BJ (cell line): ENCODE results near the gene MLLT1. TPM values are rescaled to one million over a fixed set of nuclear protein-coding genes. Genes with fewer than 3 reads are reported as not detected.

Experiments used
- CTCF ChIA-PET: fragments of 350-600 bp; formaldehyde crosslinking; extraction: SDS; loops from one replicate; lab custom pipeline; 2021; ENCODE audit warnings: antibody characterized with exemption, inconsistent platforms; lab: Yijun Ruan, JAX
- POLR2A ChIA-PET: fragments of 300-600 bp; sonication (Branson Sonifier 250); formaldehyde crosslinking; extraction: SDS; loops from one replicate; lab custom pipeline; 2021; ENCODE audit warnings: antibody characterized with exemption; lab: Charles Lee
- DNase-seq: peaks from one replicate; pipeline ENCODE4 v3.0.0-alpha.2; 2011; ENCODE audit warnings: low read depth
- H3K27me3 ChIP-seq: 2 replicates; pipeline ENCODE4 v1.6.0; 2011; ENCODE audit warnings: low read length; ENCODE audit not compliant: control insufficient read depth, insufficient read depth
- H3K36me3 ChIP-seq: 2 replicates; pipeline ENCODE4 v1.5.1; 2011; ENCODE audit warnings: low read length; ENCODE audit not compliant: control insufficient read depth, insufficient read depth
- H3K4me3 ChIP-seq: 2 replicates; pipeline ENCODE4 v1.5.1; 2011; ENCODE audit warnings: low read depth, mild to moderate bottlenecking, control low read depth, low read length
- polyA plus RNA-seq: library from polyadenylated mRNA; depleted of rRNA; stranded (reverse); fragments of >200 nt; gene quantifications from 2 replicates; pipeline ENCODE4 v1.2.3, GENCODE V29; 2011
- TF ChIP-seq, protein P1 (sequence below): IDR thresholded peaks from 2 replicates; pipeline ENCODE4 v1.5.1; 2011; ENCODE audit warnings: low read depth, mild to moderate bottlenecking, control low read depth, inconsistent platforms, low read length, moderate library complexity; ENCODE audit not compliant: insufficient read depth

Gene MLLT1
- polyA plus RNA-seq, 1 experiment = 28.1 TPM

- TF ChIP-seq, protein P1, sequence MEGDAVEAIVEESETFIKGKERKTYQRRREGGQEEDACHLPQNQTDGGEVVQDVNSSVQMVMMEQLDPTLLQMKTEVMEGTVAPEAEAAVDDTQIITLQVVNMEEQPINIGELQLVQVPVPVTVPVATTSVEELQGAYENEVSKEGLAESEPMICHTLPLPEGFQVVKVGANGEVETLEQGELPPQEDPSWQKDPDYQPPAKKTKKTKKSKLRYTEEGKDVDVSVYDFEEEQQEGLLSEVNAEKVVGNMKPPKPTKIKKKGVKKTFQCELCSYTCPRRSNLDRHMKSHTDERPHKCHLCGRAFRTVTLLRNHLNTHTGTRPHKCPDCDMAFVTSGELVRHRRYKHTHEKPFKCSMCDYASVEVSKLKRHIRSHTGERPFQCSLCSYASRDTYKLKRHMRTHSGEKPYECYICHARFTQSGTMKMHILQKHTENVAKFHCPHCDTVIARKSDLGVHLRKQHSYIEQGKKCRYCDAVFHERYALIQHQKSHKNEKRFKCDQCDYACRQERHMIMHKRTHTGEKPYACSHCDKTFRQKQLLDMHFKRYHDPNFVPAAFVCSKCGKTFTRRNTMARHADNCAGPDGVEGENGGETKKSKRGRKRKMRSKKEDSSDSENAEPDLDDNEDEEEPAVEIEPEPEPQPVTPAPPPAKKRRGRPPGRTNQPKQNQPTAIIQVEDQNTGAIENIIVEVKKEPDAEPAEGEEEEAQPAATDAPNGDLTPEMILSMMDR = no peak
- DNase-seq = no peak
- Histone ChIP-seq H3K36me3 (peaks cover 24% of the 10 kb centered on the region), H3K27me3 (no peaks in the 10 kb centered on the region), H3K4me3 (no peak overlapping the region)
- CTCF ChIA-PET = interaction anchor here (0.6 to 3.7 kb wide), 2 partner anchors 51 to 79 kb away, joined by 3 to 16 read pairs; no protein-coding TSS in a partner anchor
- POLR2A ChIA-PET = no interaction called here
Observed at GRCh38 chr19:6269101-6269886, 10.5 kb downstream of the MLLT1 start.

GRCh38 chr19:6268382-6268771, 11.4 kb downstream of the MLLT1 start:
- Histone ChIP-seq H3K4me3 (no peak overlapping the region), H3K36me3 (peaks cover 24% of the 10 kb centered on the region), H3K27me3 (no peaks in the 10 kb centered on the region)
- POLR2A ChIA-PET = no interaction called here
- CTCF ChIA-PET = interaction anchor here (1.0 to 3.7 kb wide), 2 partner anchors 34 to 50 kb away, joined by 3 to 16 read pairs; no protein-coding TSS in a partner anchor
- TF ChIP-seq, protein P1 = no peak
- no peak for DNase-seq

DNA sequence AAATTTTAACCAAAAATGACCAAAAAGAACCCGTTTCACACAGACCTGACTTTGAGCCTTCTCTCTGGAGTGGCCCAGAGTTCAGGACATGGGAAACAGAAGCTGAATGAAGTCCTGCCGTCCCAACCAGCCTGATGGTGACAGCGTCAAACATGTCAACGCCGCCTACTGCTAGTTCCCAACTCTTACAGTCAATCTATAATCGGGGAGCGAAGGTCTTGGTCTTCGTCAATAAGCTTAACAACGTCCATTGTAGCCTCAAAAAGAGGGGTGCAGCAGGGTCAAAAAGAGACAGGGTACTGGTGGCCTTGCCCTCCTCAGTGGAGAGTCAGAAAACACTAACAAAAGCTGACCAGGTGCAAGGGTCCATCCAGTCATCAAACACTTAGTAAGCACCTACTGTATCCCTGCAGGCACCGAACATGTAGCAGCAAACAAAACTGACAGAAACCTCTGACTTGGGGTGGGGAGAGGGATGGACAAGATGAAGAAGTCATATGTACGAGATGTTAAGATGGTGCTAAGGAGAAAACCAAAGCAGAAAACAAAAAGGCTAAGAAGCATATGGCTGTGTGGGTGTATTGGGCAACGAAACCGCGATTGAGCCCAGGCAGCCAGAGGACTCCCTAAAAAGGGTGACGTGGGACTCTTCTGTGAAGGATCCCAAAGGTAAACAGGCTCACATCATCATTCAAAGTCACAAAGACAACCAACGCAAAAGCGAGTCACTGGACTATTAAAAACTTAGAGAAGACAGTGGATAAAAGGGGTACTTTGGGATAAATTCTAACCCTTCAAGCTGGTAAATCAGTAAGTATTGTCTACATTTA, 12.0 kb downstream of the MLLT1 start:
- peaks cover 24% of the 10 kb centered on the region for H3K36me3 ChIP-seq
- TF ChIP-seq, protein P1 = no peak
- ChIA-PET POLR2A (interaction anchor here (0.7 kb wide), 1 partner anchor 290 kb away, joined by 9 read pairs; the partner anchor contains the start of gene RANBP3), CTCF (interaction anchor here (0.6 to 3.7 kb wide), 4 partner anchors 15 to 111 kb away, joined by 3 to 16 read pairs (median 4); no protein-coding TSS in a partner anchor)
- H3K4me3 ChIP-seq = no peak overlapping the region
- no peaks in the 10 kb centered on the region for H3K27me3 ChIP-seq
- DNase-seq = no peak

DNA sequence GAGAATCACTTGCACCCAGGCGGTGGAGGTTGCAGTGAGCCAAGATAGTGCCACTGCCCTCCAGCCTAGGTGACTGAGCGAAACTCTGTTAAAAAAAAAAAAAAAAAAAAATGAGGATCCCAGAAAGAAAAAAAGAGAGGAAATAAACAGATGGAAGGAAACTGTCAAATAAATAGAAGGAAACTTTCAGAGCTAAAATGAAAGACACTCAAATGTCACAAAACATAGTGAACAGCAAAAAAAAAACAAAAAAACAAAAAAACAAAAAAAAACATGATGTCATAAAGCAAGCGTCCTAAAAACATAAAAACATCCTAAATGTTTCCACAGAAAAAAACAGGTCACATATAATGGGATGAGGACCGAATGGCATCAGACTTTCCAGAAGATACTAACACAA, 15.0 kb downstream of the MLLT1 start:
- POLR2A ChIA-PET = interaction anchor here (0.6 kb wide), 1 partner anchor 11 kb away, joined by 8 read pairs; no protein-coding TSS in a partner anchor
- no peak overlapping the region for H3K4me3 ChIP-seq
- H3K27me3 ChIP-seq = no peaks in the 10 kb centered on the region
- CTCF ChIA-PET = interaction anchor here (1.3 kb wide), 1 partner anchor 47 kb away, joined by 4 read pairs; no protein-coding TSS in a partner anchor
- TF ChIP-seq, protein P1 = no peak
- H3K36me3 ChIP-seq = peaks cover 43% of the 10 kb centered on the region
- DNase-seq = no peak
